Keratinocyte (primary cell): Measurements from ENCODE around the gene RING1. TPM values are rescaled to one million over a fixed set of nuclear protein-coding genes. Genes with fewer than 3 reads are reported as not detected.

ENCODE experiments used
- DNase-seq: peaks from one replicate; pipeline ENCODE4 v3.0.0-alpha.2; 2011; ENCODE audit warnings: low read depth, missing footprints, low spot score
- FAIRE-seq: peaks from 2 replicates; lab custom pipeline; 2011; peaks lifted over from hg19 to GRCh38; lab: Jason Lieb, UNC
- H2AFZ ChIP-seq: 2 replicates; pipeline ENCODE4 v1.6.0; 2012; ENCODE audit warnings: low read length, control low read depth, inconsistent platforms; ENCODE audit not compliant: control insufficient read depth
- H3K27ac ChIP-seq: 2 replicates; pipeline ENCODE4 v1.5.1; 2011; ENCODE audit warnings: low read length; ENCODE audit not compliant: control insufficient read depth, insufficient read depth
- H3K27me3 ChIP-seq: 3 replicates; pipeline ENCODE4 v1.6.0; 2011; ENCODE audit warnings: low read length; ENCODE audit not compliant: control insufficient read depth, insufficient read depth; ENCODE audit errors: extremely low read depth
- H3K36me3 ChIP-seq, 2 experiments: 2 replicates in 1 of 2; 3 replicates in 1 of 2; pipeline ENCODE4 v1.5.1; 2011; ENCODE audit warnings: low read length in 2 of 2, mild to moderate bottlenecking in 1 of 2; ENCODE audit not compliant: control insufficient read depth in 2 of 2, insufficient read depth in 2 of 2; ENCODE audit errors: extremely low read depth in 1 of 2
- H3K4me1 ChIP-seq: 3 replicates; pipeline ENCODE4 v1.5.1; 2011; ENCODE audit warnings: low read length; ENCODE audit not compliant: control insufficient read depth, insufficient read depth; ENCODE audit errors: extremely low read depth
- H3K4me2 ChIP-seq: 3 replicates; pipeline ENCODE4 v1.6.0; 2011; ENCODE audit warnings: low read depth, low read length; ENCODE audit not compliant: control insufficient read depth, insufficient read depth; ENCODE audit errors: extremely low read depth
- H3K4me3 ChIP-seq, 3 experiments: fragments of 200-600 bp in 1 of 3; sonication (generic) in 1 of 3; 2 replicates in 2 of 3; 3 replicates in 1 of 3; pipeline ENCODE4 v1.5.1; 2011 to 2016; ENCODE audit warnings: low read length in 3 of 3, mild to moderate bottlenecking in 3 of 3, control low read depth in 2 of 3, inconsistent platforms in 1 of 3, low read depth in 1 of 3, mixed read lengths in 1 of 3, mixed run types in 1 of 3, moderate library complexity in 1 of 3; ENCODE audit not compliant: control insufficient read depth in 2 of 3, insufficient read depth in 2 of 3; ENCODE audit errors: extremely low read depth in 1 of 3
- H3K79me2 ChIP-seq: 2 replicates; pipeline ENCODE4 v1.6.0; 2012; ENCODE audit warnings: low read length; ENCODE audit not compliant: control insufficient read depth, insufficient read depth
- H3K9ac ChIP-seq: 3 replicates; pipeline ENCODE4 v1.6.0; 2011; ENCODE audit warnings: low read length; ENCODE audit not compliant: control insufficient read depth, insufficient read depth; ENCODE audit errors: extremely low read depth
- H3K9me1 ChIP-seq: 3 replicates; pipeline ENCODE4 v1.6.0; 2011; ENCODE audit warnings: low read length; ENCODE audit not compliant: control insufficient read depth, insufficient read depth; ENCODE audit errors: extremely low read depth
- H3K9me3 ChIP-seq: 2 replicates; pipeline ENCODE4 v1.5.1; 2012; ENCODE audit warnings: low read depth, low read length; ENCODE audit not compliant: control insufficient read depth
- H4K20me1 ChIP-seq: 3 replicates; pipeline ENCODE4 v1.6.0; 2011; ENCODE audit warnings: low read length; ENCODE audit not compliant: control insufficient read depth, insufficient read depth; ENCODE audit errors: extremely low read depth
- CTCF ChIP-seq, 3 experiments: IDR thresholded peaks in 1 of 3; conservative IDR thresholded peaks in 1 of 3; optimal IDR thresholded peaks in 1 of 3; 2 replicates in 2 of 3; 3 replicates in 1 of 3; pipeline versions ENCODE3 to v1.5.1; 2011; ENCODE audit warnings: low read length in 3 of 3, mild to moderate bottlenecking in 3 of 3, moderate library complexity in 2 of 3, control low read depth in 1 of 3, inconsistent platforms in 1 of 3; ENCODE audit not compliant: insufficient read depth in 2 of 3; ENCODE audit errors: extremely low read depth in 1 of 3
- EZH2 ChIP-seq: IDR thresholded peaks from one replicate; pipeline ENCODE4 v1.6.1; 2012; ENCODE audit warnings: inconsistent platforms, mild to moderate bottlenecking, low read length, moderate library complexity
- dilution Hi-C: fragments of 300-500 bp; cut with MboI; formaldehyde crosslinking; loops from one replicate; pipeline ENCODE4 v1.7.0; 2020; ENCODE audit warnings: low sequenced_read_pairs; ENCODE audit not compliant: extremely low pct_ligation_motif_present
- polyA plus RNA-seq, 5 experiments: library from polyadenylated mRNA; depleted of rRNA in 3 of 5; stranded (reverse) in 3 of 5; stranded (forward) in 1 of 5; unstranded in 1 of 5; fragments of >200 nt; gene quantifications; 1 replicate in 1 of 5; 2 replicates in 3 of 5; 3 replicates in 1 of 5; pipeline versions ENCODE4 v1.2.1 to v1.2.3, GENCODE V29; 2011 to 2012; ENCODE audit warnings: missing spikeins in 2 of 5, low read depth in 1 of 5, low replicate concordance in 1 of 5

The RING1 gene
- polyA plus RNA-seq, 1 donor (not counting 4 experiments of a cell fraction or from before 2014, with no cell fraction given), result 23.0 TPM

GRCh38 chr6:33187809-33188208 is 20.5 kb upstream of the RING1 start:
- Histone ChIP-seq H3K9me1 (no peaks in the 10 kb centered on the region), H3K9ac (no peak overlapping the region), H3K4me1 (no peaks in the 10 kb centered on the region), H3K36me3 (no peaks in the 10 kb centered on the region), H3K27ac (no peak overlapping the region), H3K9me3 (no peaks in the 10 kb centered on the region), H4K20me1 (no peaks in the 10 kb centered on the region), H3K4me3 (no peak overlapping the region), H2AFZ (no peak overlapping the region), H3K79me2 (no peaks in the 10 kb centered on the region), H3K27me3 (peaks cover 28% of the 10 kb centered on the region), H3K4me2 (no peak overlapping the region)
- FAIRE-seq (no peak), DNase-seq (no peak)
- dilution Hi-C loops, result no loop called here
- TF ChIP-seq CTCF (optimal IDR thresholded peaks at IDR 0.05 in 1 of 3, IDR thresholded peaks at IDR 0.05 in 1 of 3, conservative IDR thresholded peaks at IDR 0.05 in 1 of 3; ENCODE audit: extremely low read depth in 1 of 3, insufficient read depth in 2 of 3, low read length in 3 of 3) (no peak), EZH2 (no peak)

GRCh38 chr6:33189164-33189563 is 19.1 kb upstream of the RING1 start:
- no peak overlapping the region for H2AFZ ChIP-seq
- H3K27me3 ChIP-seq, result peaks cover 31% of the 10 kb centered on the region
- no peaks in the 10 kb centered on the region for H3K79me2 ChIP-seq
- H3K4me3 ChIP-seq, result no peak overlapping the region
- H3K4me2 ChIP-seq, result no peak overlapping the region
- dilution Hi-C loops, result no loop called here
- H3K9me3 ChIP-seq, result no peaks in the 10 kb centered on the region
- H4K20me1 ChIP-seq, result no peaks in the 10 kb centered on the region
- DNase-seq (no peak), FAIRE-seq (no peak)
- H3K4me1 ChIP-seq, result no peaks in the 10 kb centered on the region
- H3K27ac ChIP-seq, result no peak overlapping the region
- no peak overlapping the region for H3K9ac ChIP-seq
- H3K36me3 ChIP-seq, result no peaks in the 10 kb centered on the region
- H3K9me1 ChIP-seq, result no peaks in the 10 kb centered on the region
- TF ChIP-seq CTCF (optimal IDR thresholded peaks at IDR 0.05 in 1 of 3, IDR thresholded peaks at IDR 0.05 in 1 of 3, conservative IDR thresholded peaks at IDR 0.05 in 1 of 3; ENCODE audit: extremely low read depth in 1 of 3, insufficient read depth in 2 of 3, low read length in 3 of 3) (no peak), EZH2 (no peak)
